ENCODE measurements around the gene HOXB3. TPM values are rescaled to one million over a fixed set of nuclear protein-coding genes. Genes with fewer than 3 reads are reported as not detected.

The HOXB3 gene
- polyA plus RNA-seq, 1 donor (not counting 4 experiments of a cell fraction or from before 2014, with no cell fraction given) = 1.1 TPM

GRCh38 chr17:48596000-48596734 is 6.1 kb upstream of the HOXB3 start:
- Histone ChIP-seq H3K4me2 (ENCODE audit: control insufficient read depth, extremely low read depth, insufficient read depth, low read depth, low read length) (peak overlapping the region; percentile 82), H3K9ac (ENCODE audit: control insufficient read depth, extremely low read depth, insufficient read depth, low read length) (no peak overlapping the region), H2AFZ (ENCODE audit: control insufficient read depth, low read length) (peak overlapping the region; percentile 46), H3K4me3 (ENCODE audit: control insufficient read depth in 2 of 3, extremely low read depth in 1 of 3, insufficient read depth in 2 of 3, low read depth in 1 of 3, low read length in 3 of 3) (peak overlapping the region in 2 of 3 experiments; percentile 8 to 42), H3K36me3 (ENCODE audit: control insufficient read depth in 2 of 2, extremely low read depth in 1 of 2, insufficient read depth in 2 of 2, low read length in 2 of 2) (peaks cover 0 to 4% of the 10 kb centered on the region in 2 experiments), H3K9me1 (ENCODE audit: control insufficient read depth, extremely low read depth, insufficient read depth, low read length) (no peaks in the 10 kb centered on the region), H3K79me2 (ENCODE audit: control insufficient read depth, insufficient read depth, low read length) (no peaks in the 10 kb centered on the region), H4K20me1 (ENCODE audit: control insufficient read depth, extremely low read depth, insufficient read depth, low read length) (no peaks in the 10 kb centered on the region), H3K27me3 (ENCODE audit: control insufficient read depth, extremely low read depth, insufficient read depth, low read length) (peaks cover 91% of the 10 kb centered on the region), H3K9me3 (ENCODE audit: control insufficient read depth, low read depth, low read length) (no peaks in the 10 kb centered on the region), H3K4me1 (ENCODE audit: control insufficient read depth, extremely low read depth, insufficient read depth, low read length) (peaks cover 17% of the 10 kb centered on the region), H3K27ac (ENCODE audit: control insufficient read depth, insufficient read depth, low read length) (no peak overlapping the region)
- dilution Hi-C loops (cut with MboI; ENCODE audit: extremely low pct_ligation_motif_present, low sequenced_read_pairs) = no loop called here
- DNase-seq (ENCODE audit: low read depth, low spot score) (no peak), FAIRE-seq (no peak)
- TF ChIP-seq CTCF (optimal IDR thresholded peaks at IDR 0.05 in 1 of 3, IDR thresholded peaks at IDR 0.05 in 1 of 3, conservative IDR thresholded peaks at IDR 0.05 in 1 of 3; ENCODE audit: extremely low read depth in 1 of 3, insufficient read depth in 2 of 3, low read length in 3 of 3) (no peak), EZH2 (IDR thresholded peaks at IDR 0.05; ENCODE audit: low read length) (no peak)

GRCh38 chr17:48595278-48595999 is 5.4 kb upstream of the HOXB3 start:
- Histone ChIP-seq H3K4me1 (ENCODE audit: control insufficient read depth, extremely low read depth, insufficient read depth, low read length) (peaks cover 17% of the 10 kb centered on the region), H3K9ac (ENCODE audit: control insufficient read depth, extremely low read depth, insufficient read depth, low read length) (no peak overlapping the region), H3K36me3 (ENCODE audit: control insufficient read depth in 2 of 2, extremely low read depth in 1 of 2, insufficient read depth in 2 of 2, low read length in 2 of 2) (peaks cover 0 to 4% of the 10 kb centered on the region in 2 experiments), H3K4me3 (ENCODE audit: control insufficient read depth in 2 of 3, extremely low read depth in 1 of 3, insufficient read depth in 2 of 3, low read depth in 1 of 3, low read length in 3 of 3) (no peak overlapping the region), H3K9me1 (ENCODE audit: control insufficient read depth, extremely low read depth, insufficient read depth, low read length) (no peaks in the 10 kb centered on the region), H2AFZ (ENCODE audit: control insufficient read depth, low read length) (no peak overlapping the region), H3K4me2 (ENCODE audit: control insufficient read depth, extremely low read depth, insufficient read depth, low read depth, low read length) (no peak overlapping the region), H3K9me3 (ENCODE audit: control insufficient read depth, low read depth, low read length) (no peaks in the 10 kb centered on the region), H3K27ac (ENCODE audit: control insufficient read depth, insufficient read depth, low read length) (no peak overlapping the region), H3K27me3 (ENCODE audit: control insufficient read depth, extremely low read depth, insufficient read depth, low read length) (peaks cover 85% of the 10 kb centered on the region), H3K79me2 (ENCODE audit: control insufficient read depth, insufficient read depth, low read length) (no peaks in the 10 kb centered on the region), H4K20me1 (ENCODE audit: control insufficient read depth, extremely low read depth, insufficient read depth, low read length) (no peaks in the 10 kb centered on the region)
- dilution Hi-C loops (cut with MboI; ENCODE audit: extremely low pct_ligation_motif_present, low sequenced_read_pairs) = no loop called here
- FAIRE-seq (no peak), DNase-seq (ENCODE audit: low read depth, low spot score) (no peak)
- TF ChIP-seq EZH2 (IDR thresholded peaks at IDR 0.05; ENCODE audit: low read length) (no peak), CTCF (optimal IDR thresholded peaks at IDR 0.05 in 1 of 3, IDR thresholded peaks at IDR 0.05 in 1 of 3, conservative IDR thresholded peaks at IDR 0.05 in 1 of 3; ENCODE audit: extremely low read depth in 1 of 3, insufficient read depth in 2 of 3, low read length in 3 of 3) (no peak)
